H1 (cell line): ENCODE data around the gene ZNF177. TPM values are rescaled to one million over a fixed set of nuclear protein-coding genes. Genes with fewer than 3 reads are reported as not detected.

Experiments
- CTCF ChIA-PET: fragments of 300-600 bp; sonication (Branson Sonifier 250); formaldehyde crosslinking; loops from one replicate; lab custom pipeline; 2021; ENCODE audit not compliant: partially characterized antibody; lab: Charles Lee
- POLR2A ChIA-PET: fragments of 300-600 bp; sonication (Branson Sonifier 250); formaldehyde crosslinking; loops from one replicate; lab custom pipeline; 2021; ENCODE audit warnings: inconsistent platforms; ENCODE audit not compliant: partially characterized antibody; lab: Charles Lee
- DNase-seq, 2 experiments: peaks; one replicate each; pipeline versions ENCODE4 v3.0.0 to v3.0.0-alpha.2; 2010 to 2022; ENCODE audit warnings: low spot score in 2 of 2, low read depth in 1 of 2, mixed read lengths in 1 of 2
- FAIRE-seq: peaks from 2 replicates; lab custom pipeline; 2011; peaks lifted over from hg19 to GRCh38; lab: Jason Lieb, UNC
- H2AFZ ChIP-seq: 2 replicates; pipeline ENCODE4 v1.8.1; 2012; ENCODE audit warnings: low read length, inconsistent platforms
- H2AK5ac ChIP-seq: 2 replicates; pipeline ENCODE4 v1.6.1; 2013; ENCODE audit warnings: low read depth, low read length
- H2BK120ac ChIP-seq: replicated peaks from 2 replicates; pipeline ENCODE3; 2013; ENCODE audit warnings: low read depth, low read length, inconsistent platforms
- H2BK12ac ChIP-seq: 2 replicates; pipeline ENCODE4 v1.6.1; 2013; ENCODE audit warnings: low read depth, low read length
- H2BK15ac ChIP-seq: 2 replicates; pipeline ENCODE4 v1.6.1; 2013; ENCODE audit warnings: low read length
- H2BK20ac ChIP-seq: 2 replicates; pipeline ENCODE4 v1.6.1; 2013; ENCODE audit warnings: low read length
- H2BK5ac ChIP-seq: 2 replicates; pipeline ENCODE4 v1.6.1; 2013; ENCODE audit warnings: low read depth, low read length
- H3K14ac ChIP-seq: 2 replicates; pipeline ENCODE4 v1.6.1; 2013; ENCODE audit warnings: inconsistent platforms; ENCODE audit not compliant: insufficient read length
- H3K18ac ChIP-seq: 2 replicates; pipeline ENCODE4 v1.6.1; 2013; ENCODE audit warnings: low read length; ENCODE audit errors: extremely low read depth
- H3K23ac ChIP-seq: 2 replicates; pipeline ENCODE4 v1.6.1; 2013; ENCODE audit warnings: inconsistent platforms; ENCODE audit not compliant: insufficient read length
- H3K23me2 ChIP-seq: 2 replicates; pipeline ENCODE4 v1.6.1; 2013; ENCODE audit warnings: low read depth, low read length
- H3K27ac ChIP-seq: 2 replicates; pipeline ENCODE4 v1.6.1; 2011; ENCODE audit warnings: low read depth, low read length, inconsistent platforms
- H3K27me3 ChIP-seq, 4 experiments: replicated peaks in 1 of 4; 1 replicate in 1 of 4; 2 replicates in 3 of 4; pipeline versions ENCODE4 v1.6.1 to v1.8.1; 2011 to 2013; ENCODE audit warnings: low read length in 3 of 4, mild to moderate bottlenecking in 3 of 4, inconsistent platforms in 2 of 4, mixed read lengths in 2 of 4, moderate library complexity in 1 of 4; ENCODE audit not compliant: control insufficient read depth in 3 of 4, insufficient read depth in 3 of 4; ENCODE audit errors: extremely low read depth in 1 of 4
- H3K36me3 ChIP-seq, 4 experiments: 2 replicates each; pipeline versions ENCODE4 v1.6.1 to v1.8.1; 2011 to 2013; ENCODE audit warnings: mild to moderate bottlenecking in 4 of 4, low read length in 3 of 4, moderate library complexity in 2 of 4, control low read depth in 1 of 4, inconsistent platforms in 1 of 4; ENCODE audit not compliant: insufficient read depth in 4 of 4, control insufficient read depth in 2 of 4
- H3K4ac ChIP-seq: replicated peaks from 2 replicates; pipeline ENCODE3; 2013; ENCODE audit warnings: low read length, low read depth, mixed read lengths, inconsistent platforms; ENCODE audit not compliant: insufficient read length
- H3K4me1 ChIP-seq, 4 experiments: replicated peaks in 1 of 4; 1 replicate in 1 of 4; 2 replicates in 3 of 4; pipeline versions ENCODE4 v1.6.1 to v1.8.1; 2011 to 2013; ENCODE audit warnings: low read length in 3 of 4, inconsistent platforms in 2 of 4, mixed read lengths in 1 of 4; ENCODE audit not compliant: insufficient read depth in 4 of 4, control insufficient read depth in 3 of 4
- H3K4me2 ChIP-seq, 2 experiments: 2 replicates each; pipeline versions ENCODE4 v1.6.1 to v1.8.1; 2011 to 2013; ENCODE audit warnings: low read depth in 2 of 2, low read length in 2 of 2, control low read depth in 1 of 2, inconsistent platforms in 1 of 2, mild to moderate bottlenecking in 1 of 2; ENCODE audit not compliant: insufficient read depth in 1 of 2
- H3K4me3 ChIP-seq, 4 experiments: fragments of 200-600, 300-600 bp in 1 of 4; sonication (generic), shearing (Covaris generic), sonication (Bioruptor Twin) in 1 of 4; 2 replicates each; pipeline versions ENCODE4 v1.5.1 to v1.8.1; 2011 to 2016; ENCODE audit warnings: low read length in 4 of 4, low read depth in 3 of 4, control low read depth in 2 of 4, inconsistent platforms in 2 of 4, mild to moderate bottlenecking in 2 of 4, mixed read lengths in 1 of 4, moderate library complexity in 1 of 4; ENCODE audit not compliant: insufficient read depth in 2 of 4; ENCODE audit errors: extremely low read depth in 1 of 4
- H3K56ac ChIP-seq: replicated peaks from 2 replicates; pipeline ENCODE3; 2013; ENCODE audit warnings: low read depth, mild to moderate bottlenecking, mixed read lengths, low read length, inconsistent platforms; ENCODE audit not compliant: insufficient read length
- H3K79me1 ChIP-seq: 2 replicates; pipeline ENCODE4 v1.6.1; 2013; ENCODE audit warnings: low read depth, low read length, control low read depth
- H3K79me2 ChIP-seq, 2 experiments: 2 replicates each; pipeline versions ENCODE4 v1.6.1 to v1.8.1; 2012 to 2013; ENCODE audit warnings: low read length in 2 of 2, mild to moderate bottlenecking in 2 of 2, inconsistent platforms in 1 of 2; ENCODE audit not compliant: insufficient read depth in 2 of 2, control insufficient read depth in 1 of 2
- H3K9ac ChIP-seq, 4 experiments: replicated peaks in 1 of 4; 1 replicate in 1 of 4; 2 replicates in 3 of 4; pipeline versions ENCODE4 v1.6.1 to v1.8.1; 2011 to 2013; ENCODE audit warnings: low read depth in 3 of 4, low read length in 3 of 4, control low read depth in 2 of 4, mild to moderate bottlenecking in 2 of 4, moderate library complexity in 2 of 4, inconsistent platforms in 1 of 4; ENCODE audit errors: extremely low read depth in 1 of 4
- H3K9me3 ChIP-seq, 2 experiments: 2 replicates each; pipeline versions ENCODE4 v1.6.1 to v1.8.1; 2012 to 2013; ENCODE audit warnings: mild to moderate bottlenecking in 2 of 2, moderate library complexity in 2 of 2, control low read depth in 1 of 2, inconsistent platforms in 1 of 2, low read depth in 1 of 2, low read length in 1 of 2, mixed read lengths in 1 of 2; ENCODE audit not compliant: insufficient read depth in 2 of 2
- H4K20me1 ChIP-seq, 2 experiments: replicated peaks in 1 of 2; 2 replicates each; pipeline versions ENCODE3 to v1.8.1; 2011 to 2013; ENCODE audit warnings: inconsistent platforms in 2 of 2, low read length in 2 of 2, mild to moderate bottlenecking in 1 of 2; ENCODE audit not compliant: insufficient read depth in 2 of 2, control insufficient read depth in 1 of 2
- H4K5ac ChIP-seq: 2 replicates; pipeline ENCODE4 v1.6.1; 2013; ENCODE audit warnings: low read length, low read depth, mixed read lengths, inconsistent platforms; ENCODE audit not compliant: insufficient read length
- H4K8ac ChIP-seq: 2 replicates; pipeline ENCODE4 v1.8.0; 2013; ENCODE audit warnings: mild to moderate bottlenecking, moderate library complexity, low read length, inconsistent platforms; ENCODE audit not compliant: insufficient read depth; ENCODE audit errors: extremely low read depth
- H4K91ac ChIP-seq: replicated peaks from 2 replicates; pipeline ENCODE3; 2013; ENCODE audit warnings: low read length, mixed read lengths, inconsistent platforms; ENCODE audit not compliant: insufficient read length
- ATF2 ChIP-seq: IDR thresholded peaks from 2 replicates; pipeline ENCODE4 v1.6.1; 2012; ENCODE audit warnings: low read length, inconsistent platforms
- BACH1 ChIP-seq: IDR thresholded peaks from 2 replicates; pipeline ENCODE4 v1.6.1; 2012; ENCODE audit warnings: low read length, improper control_type of control experiment
- CHD2 ChIP-seq: IDR thresholded peaks from 2 replicates; pipeline ENCODE4 v1.6.1; 2012; ENCODE audit warnings: low read length, improper control_type of control experiment
- EZH2 ChIP-seq: fragments of 200-600 bp; sonication (generic); IDR thresholded peaks from 2 replicates; pipeline ENCODE4 v1.7.1; 2012; ENCODE audit warnings: low read depth, mild to moderate bottlenecking, moderate library complexity, low read length, inconsistent platforms; ENCODE audit not compliant: severe bottlenecking
- HDAC2 ChIP-seq, 2 experiments: fragments of 300-600 bp in 1 of 2; sonication (generic) in 1 of 2; IDR thresholded peaks; 2 replicates each; pipeline ENCODE4 v1.6.1; 2011 to 2012; ENCODE audit warnings: low read depth in 2 of 2, low read length in 2 of 2, mild to moderate bottlenecking in 2 of 2, moderate library complexity in 2 of 2, borderline replicate concordance in 1 of 2, inconsistent platforms in 1 of 2
- JUN ChIP-seq: IDR thresholded peaks from 2 replicates; pipeline ENCODE4 v1.6.1; 2011; ENCODE audit warnings: low read depth, mild to moderate bottlenecking, improper control_type of control experiment, low read length
- NANOG ChIP-seq: IDR thresholded peaks from 2 replicates; pipeline ENCODE4 v1.6.1; 2011; ENCODE audit warnings: low read length, low read depth, mild to moderate bottlenecking, inconsistent platforms; ENCODE audit not compliant: insufficient read depth, poor library complexity, severe bottlenecking
- POU5F1 ChIP-seq: IDR thresholded peaks from 2 replicates; pipeline ENCODE4 v1.6.1; 2011; ENCODE audit warnings: low read depth, mild to moderate bottlenecking, low read length, moderate library complexity
- SP1 ChIP-seq: IDR thresholded peaks from 2 replicates; pipeline ENCODE4 v1.6.1; 2011; ENCODE audit warnings: low read depth, low read length
- SP2 ChIP-seq: IDR thresholded peaks from 2 replicates; pipeline ENCODE4 v1.6.1; 2012; ENCODE audit warnings: mild to moderate bottlenecking, low read length, inconsistent platforms
- TBP ChIP-seq: IDR thresholded peaks from 2 replicates; pipeline ENCODE4 v1.6.1; 2011; ENCODE audit warnings: low read depth, low read length, improper control_type of control experiment
- WGBS, 2 experiments: shearing (Covaris generic) in 1 of 2; methylation state at CpG; one replicate each; pipeline versions ENCODE4 v1.1.6 to v1.1.7; 2013 to 2015; ENCODE audit warnings: low lambda C conversion rate in 2 of 2, mixed read lengths in 2 of 2, inconsistent platforms in 1 of 2, low coverage in 1 of 2, missing lambda C conversion rate in 1 of 2; ENCODE audit not compliant: insufficient replicate concordance in 2 of 2, insufficient coverage in 1 of 2, insufficient read length in 1 of 2; ENCODE audit errors: extremely low coverage in 1 of 2, missing lambda C conversion rate in 1 of 2; 5-methylcytosine and 5-hydroxymethylcytosine counted together
- polyA plus RNA-seq, 7 experiments: library from polyadenylated mRNA; depleted of rRNA in 3 of 7; stranded (reverse) in 5 of 7; unstranded in 2 of 7; fragments of >200 nt in 5 of 7; fragments of 200-250 nt in 2 of 7; gene quantifications; 1 replicate in 5 of 7; 2 replicates in 1 of 7; 4 replicates in 1 of 7; pipeline versions ENCODE4 v1.2.1 to v1.2.3, GENCODE V29; 2011 to 2013; ENCODE audit warnings: missing spikeins in 2 of 7, mixed read lengths in 2 of 7
- total RNA-seq: library from RNA; stranded (reverse); fragmentation: NEBNext Ultra II Directional; extraction: Animal tissue kit (Norgen Biotek cat#: 25700); gene quantifications from 2 replicates; pipeline ENCODE4 v1.2.1, GENCODE V29; 2021
- TF ChIP-seq, protein P1 (sequence below): IDR thresholded peaks from 2 replicates; pipeline ENCODE4 v1.6.1; 2012; ENCODE audit warnings: inconsistent platforms

ZNF177 gene
- total and polyA plus RNA-seq, 2 of the 8 experiments (the other 6 are each of a cell fraction or from before 2014, with no cell fraction given): 3.1 to 5.9 TPM

- FAIRE-seq (no peak), DNase-seq (no peak)
- no peak overlapping the region for H4K91ac ChIP-seq
- H3K4me2 ChIP-seq: no peak overlapping the region
- H3K27me3 ChIP-seq: no peaks in the 10 kb centered on the region
- H3K18ac ChIP-seq: no peak overlapping the region
- H2BK12ac ChIP-seq: no peak overlapping the region
- no peak overlapping the region for H4K8ac ChIP-seq
- H3K4ac ChIP-seq: no peak overlapping the region
- no peaks in the 10 kb centered on the region for H4K20me1 ChIP-seq
- no peak overlapping the region for H3K56ac ChIP-seq
- H2AFZ ChIP-seq: no peak overlapping the region
- no peak overlapping the region for H3K23ac ChIP-seq
- H3K79me1 ChIP-seq: no peaks in the 10 kb centered on the region
- no peak overlapping the region for H3K27ac ChIP-seq
- no peak overlapping the region for H2BK5ac ChIP-seq
- H4K5ac ChIP-seq: no peak overlapping the region
- H2BK15ac ChIP-seq: no peak overlapping the region
- WGBS, 2 experiments: 97% methylated on average over 2 of the region's 2 CpGs; no CpG with 5 or more reads in 1 of the 2 experiments
- H3K36me3 ChIP-seq: peaks cover 0 to 19% (median 0%) of the 10 kb centered on the region in 4 experiments; a peak in 3 of 8 replicates
- H2BK120ac ChIP-seq: no peak overlapping the region
- H3K14ac ChIP-seq: no peak overlapping the region
- H3K4me3 ChIP-seq: no peak overlapping the region
- no peaks in the 10 kb centered on the region for H3K23me2 ChIP-seq
- H3K9me3 ChIP-seq: peaks cover 37 to 51% of the 10 kb centered on the region in 2 experiments
- ChIA-PET POLR2A (interaction anchor here (0.6 kb wide), 1 partner anchor 1304 kb away, joined by 3 read pairs; no protein-coding TSS in a partner anchor), CTCF (no interaction called here)
- H3K9ac ChIP-seq: no peak overlapping the region
- no peaks in the 10 kb centered on the region for H3K79me2 ChIP-seq
- H3K4me1 ChIP-seq: no peaks in the 10 kb centered on the region
- no peak overlapping the region for H2AK5ac ChIP-seq
- no peak overlapping the region for H2BK20ac ChIP-seq
- TF ChIP-seq HDAC2 (IDR thresholded peaks at IDR 0.05; ENCODE audit: borderline replicate concordance in 1 of 2, low read depth in 2 of 2, low read length in 2 of 2) (no peak), EZH2 (no peak), ATF2 (no peak), SP1 (no peak), NANOG (no peak), SP2 (no peak), TBP (no peak), CHD2 (no peak), POU5F1 (no peak), BACH1 (no peak), JUN (no peak)
- TF ChIP-seq, protein P1, sequence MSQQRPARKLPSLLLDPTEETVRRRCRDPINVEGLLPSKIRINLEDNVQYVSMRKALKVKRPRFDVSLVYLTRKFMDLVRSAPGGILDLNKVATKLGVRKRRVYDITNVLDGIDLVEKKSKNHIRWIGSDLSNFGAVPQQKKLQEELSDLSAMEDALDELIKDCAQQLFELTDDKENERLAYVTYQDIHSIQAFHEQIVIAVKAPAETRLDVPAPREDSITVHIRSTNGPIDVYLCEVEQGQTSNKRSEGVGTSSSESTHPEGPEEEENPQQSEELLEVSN: no peak
Measured at GRCh38 chr19:9354651-9355050, 8.2 kb upstream of the ZNF177 start.
